Measurements from ENCODE around the gene LNP1.

DNA sequence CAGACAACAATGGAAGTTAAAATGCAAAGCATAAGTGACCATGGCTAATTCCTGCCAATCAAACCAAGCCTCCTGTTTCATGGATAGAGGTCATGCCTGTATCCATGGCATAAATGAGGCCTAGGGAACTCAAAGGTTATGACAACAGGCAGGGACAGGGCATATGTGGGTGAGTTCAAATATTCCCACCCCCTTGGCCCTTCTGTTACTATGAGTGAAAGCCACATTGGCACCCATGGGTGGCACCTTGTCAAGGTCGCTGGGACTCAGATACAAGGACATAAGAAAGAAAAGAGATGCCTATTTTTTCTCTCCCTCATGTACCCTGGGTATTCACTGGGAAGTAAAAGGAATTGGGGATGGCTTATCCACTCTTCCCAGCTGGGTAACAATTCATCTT, 65.8 kb downstream of the LNP1 start:
- TF ChIP-seq, protein P1, sequence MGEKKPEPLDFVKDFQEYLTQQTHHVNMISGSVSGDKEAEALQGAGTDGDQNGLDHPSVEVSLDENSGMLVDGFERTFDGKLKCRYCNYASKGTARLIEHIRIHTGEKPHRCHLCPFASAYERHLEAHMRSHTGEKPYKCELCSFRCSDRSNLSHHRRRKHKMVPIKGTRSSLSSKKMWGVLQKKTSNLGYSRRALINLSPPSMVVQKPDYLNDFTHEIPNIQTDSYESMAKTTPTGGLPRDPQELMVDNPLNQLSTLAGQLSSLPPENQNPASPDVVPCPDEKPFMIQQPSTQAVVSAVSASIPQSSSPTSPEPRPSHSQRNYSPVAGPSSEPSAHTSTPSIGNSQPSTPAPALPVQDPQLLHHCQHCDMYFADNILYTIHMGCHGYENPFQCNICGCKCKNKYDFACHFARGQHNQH (CRISPR knock-in tag; IDR thresholded peaks at IDR 0.05), result no peak
- TF ChIP-seq, protein P2, sequence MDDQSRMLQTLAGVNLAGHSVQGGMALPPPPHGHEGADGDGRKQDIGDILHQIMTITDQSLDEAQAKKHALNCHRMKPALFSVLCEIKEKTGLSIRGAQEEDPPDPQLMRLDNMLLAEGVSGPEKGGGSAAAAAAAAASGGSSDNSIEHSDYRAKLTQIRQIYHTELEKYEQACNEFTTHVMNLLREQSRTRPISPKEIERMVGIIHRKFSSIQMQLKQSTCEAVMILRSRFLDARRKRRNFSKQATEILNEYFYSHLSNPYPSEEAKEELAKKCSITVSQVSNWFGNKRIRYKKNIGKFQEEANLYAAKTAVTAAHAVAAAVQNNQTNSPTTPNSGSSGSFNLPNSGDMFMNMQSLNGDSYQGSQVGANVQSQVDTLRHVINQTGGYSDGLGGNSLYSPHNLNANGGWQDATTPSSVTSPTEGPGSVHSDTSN (CRISPR knock-in tag; IDR thresholded peaks at IDR 0.05; ENCODE audit: borderline replicate concordance), result no peak
- TF ChIP-seq, protein P3, sequence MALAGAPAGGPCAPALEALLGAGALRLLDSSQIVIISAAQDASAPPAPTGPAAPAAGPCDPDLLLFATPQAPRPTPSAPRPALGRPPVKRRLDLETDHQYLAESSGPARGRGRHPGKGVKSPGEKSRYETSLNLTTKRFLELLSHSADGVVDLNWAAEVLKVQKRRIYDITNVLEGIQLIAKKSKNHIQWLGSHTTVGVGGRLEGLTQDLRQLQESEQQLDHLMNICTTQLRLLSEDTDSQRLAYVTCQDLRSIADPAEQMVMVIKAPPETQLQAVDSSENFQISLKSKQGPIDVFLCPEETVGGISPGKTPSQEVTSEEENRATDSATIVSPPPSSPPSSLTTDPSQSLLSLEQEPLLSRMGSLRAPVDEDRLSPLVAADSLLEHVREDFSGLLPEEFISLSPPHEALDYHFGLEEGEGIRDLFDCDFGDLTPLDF (CRISPR knock-in tag; IDR thresholded peaks at IDR 0.05), result no peak
- TF ChIP-seq NR1H2 (CRISPR knock-in tag; IDR thresholded peaks at IDR 0.05; ENCODE audit: borderline replicate concordance, low read depth), result no peak
- no peak for TF ChIP-seq ETV5 (CRISPR knock-in tag; IDR thresholded peaks at IDR 0.05; ENCODE audit: borderline replicate concordance)
- no peak for TF ChIP-seq NFATC3 (CRISPR knock-in tag; IDR thresholded peaks at IDR 0.05)
- no peak for TF ChIP-seq TARDBP (CRISPR knock-in tag; IDR thresholded peaks at IDR 0.05)
- TF ChIP-seq ZNF121 (CRISPR knock-in tag; IDR thresholded peaks at IDR 0.05), result no peak
- no peak for TF ChIP-seq MEIS2 (CRISPR knock-in tag; IDR thresholded peaks at IDR 0.05)
- no peak for TF ChIP-seq GZF1 (CRISPR knock-in tag; IDR thresholded peaks at IDR 0.05)
- TF ChIP-seq ZNF589 (CRISPR knock-in tag; conservative IDR thresholded peaks at IDR 0.05), result no peak
- TF ChIP-seq, protein P4, sequence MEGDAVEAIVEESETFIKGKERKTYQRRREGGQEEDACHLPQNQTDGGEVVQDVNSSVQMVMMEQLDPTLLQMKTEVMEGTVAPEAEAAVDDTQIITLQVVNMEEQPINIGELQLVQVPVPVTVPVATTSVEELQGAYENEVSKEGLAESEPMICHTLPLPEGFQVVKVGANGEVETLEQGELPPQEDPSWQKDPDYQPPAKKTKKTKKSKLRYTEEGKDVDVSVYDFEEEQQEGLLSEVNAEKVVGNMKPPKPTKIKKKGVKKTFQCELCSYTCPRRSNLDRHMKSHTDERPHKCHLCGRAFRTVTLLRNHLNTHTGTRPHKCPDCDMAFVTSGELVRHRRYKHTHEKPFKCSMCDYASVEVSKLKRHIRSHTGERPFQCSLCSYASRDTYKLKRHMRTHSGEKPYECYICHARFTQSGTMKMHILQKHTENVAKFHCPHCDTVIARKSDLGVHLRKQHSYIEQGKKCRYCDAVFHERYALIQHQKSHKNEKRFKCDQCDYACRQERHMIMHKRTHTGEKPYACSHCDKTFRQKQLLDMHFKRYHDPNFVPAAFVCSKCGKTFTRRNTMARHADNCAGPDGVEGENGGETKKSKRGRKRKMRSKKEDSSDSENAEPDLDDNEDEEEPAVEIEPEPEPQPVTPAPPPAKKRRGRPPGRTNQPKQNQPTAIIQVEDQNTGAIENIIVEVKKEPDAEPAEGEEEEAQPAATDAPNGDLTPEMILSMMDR (CRISPR knock-in tag; IDR thresholded peaks at IDR 0.05), result no peak
- no peak for TF ChIP-seq TBX2 (CRISPR knock-in tag; IDR thresholded peaks at IDR 0.05; ENCODE audit: borderline replicate concordance)
- no peak for TF ChIP-seq CEBPB (IDR thresholded peaks at IDR 0.05; ENCODE audit: borderline replicate concordance, low read depth, low read length)
